Measurements from ENCODE around the gene CFAP100. TPM values are rescaled to one million over a fixed set of nuclear protein-coding genes. Genes with fewer than 3 reads are reported as not detected.

Gene CFAP100
- total and polyA plus RNA-seq, 12 donors, result not detected

DNA sequence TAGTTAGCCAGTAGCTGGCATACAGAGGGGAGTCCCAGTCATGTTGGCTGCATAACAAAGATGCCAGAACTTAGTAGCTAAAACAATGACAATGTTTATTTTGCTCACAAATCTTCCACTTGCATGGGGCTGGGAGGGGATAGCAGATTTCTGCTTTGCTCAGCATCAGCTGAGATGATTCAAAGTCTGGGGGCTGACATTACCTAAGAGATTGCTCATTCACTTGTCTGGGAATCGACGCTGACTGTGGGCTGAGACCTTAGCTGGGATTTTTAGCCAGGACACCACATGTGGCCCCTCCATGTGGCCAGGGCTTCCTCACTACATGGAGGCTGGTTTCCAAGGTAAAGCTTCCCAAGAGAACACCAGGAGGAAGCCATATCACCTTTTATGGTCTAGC, 12.7 kb upstream of the CFAP100 start:
- DNase-seq, result no peak
- Histone ChIP-seq H3K9me3 (peaks cover 0 to 4% (median 0%) of the 10 kb centered on the region in 11 donors), H3K27me3 (peaks cover 0 to 12% (median 0%) of the 10 kb centered on the region in 7 donors), H3K36me3 (no peaks in the 10 kb centered on the region), H3K27ac (no peak overlapping the region), H3K4me3 (no peak overlapping the region), H3K4me1 (no peaks in the 10 kb centered on the region)
- intact Hi-C loops (cut with DNase I), result no loop called here
- 15 to 32% methylated on average over 2 of the region's 2 CpGs for WGBS, 2 donors
- no peak for ATAC-seq
- TF ChIP-seq, protein P1, sequence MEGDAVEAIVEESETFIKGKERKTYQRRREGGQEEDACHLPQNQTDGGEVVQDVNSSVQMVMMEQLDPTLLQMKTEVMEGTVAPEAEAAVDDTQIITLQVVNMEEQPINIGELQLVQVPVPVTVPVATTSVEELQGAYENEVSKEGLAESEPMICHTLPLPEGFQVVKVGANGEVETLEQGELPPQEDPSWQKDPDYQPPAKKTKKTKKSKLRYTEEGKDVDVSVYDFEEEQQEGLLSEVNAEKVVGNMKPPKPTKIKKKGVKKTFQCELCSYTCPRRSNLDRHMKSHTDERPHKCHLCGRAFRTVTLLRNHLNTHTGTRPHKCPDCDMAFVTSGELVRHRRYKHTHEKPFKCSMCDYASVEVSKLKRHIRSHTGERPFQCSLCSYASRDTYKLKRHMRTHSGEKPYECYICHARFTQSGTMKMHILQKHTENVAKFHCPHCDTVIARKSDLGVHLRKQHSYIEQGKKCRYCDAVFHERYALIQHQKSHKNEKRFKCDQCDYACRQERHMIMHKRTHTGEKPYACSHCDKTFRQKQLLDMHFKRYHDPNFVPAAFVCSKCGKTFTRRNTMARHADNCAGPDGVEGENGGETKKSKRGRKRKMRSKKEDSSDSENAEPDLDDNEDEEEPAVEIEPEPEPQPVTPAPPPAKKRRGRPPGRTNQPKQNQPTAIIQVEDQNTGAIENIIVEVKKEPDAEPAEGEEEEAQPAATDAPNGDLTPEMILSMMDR (IDR thresholded peaks at IDR 0.05), result no peak

DNA sequence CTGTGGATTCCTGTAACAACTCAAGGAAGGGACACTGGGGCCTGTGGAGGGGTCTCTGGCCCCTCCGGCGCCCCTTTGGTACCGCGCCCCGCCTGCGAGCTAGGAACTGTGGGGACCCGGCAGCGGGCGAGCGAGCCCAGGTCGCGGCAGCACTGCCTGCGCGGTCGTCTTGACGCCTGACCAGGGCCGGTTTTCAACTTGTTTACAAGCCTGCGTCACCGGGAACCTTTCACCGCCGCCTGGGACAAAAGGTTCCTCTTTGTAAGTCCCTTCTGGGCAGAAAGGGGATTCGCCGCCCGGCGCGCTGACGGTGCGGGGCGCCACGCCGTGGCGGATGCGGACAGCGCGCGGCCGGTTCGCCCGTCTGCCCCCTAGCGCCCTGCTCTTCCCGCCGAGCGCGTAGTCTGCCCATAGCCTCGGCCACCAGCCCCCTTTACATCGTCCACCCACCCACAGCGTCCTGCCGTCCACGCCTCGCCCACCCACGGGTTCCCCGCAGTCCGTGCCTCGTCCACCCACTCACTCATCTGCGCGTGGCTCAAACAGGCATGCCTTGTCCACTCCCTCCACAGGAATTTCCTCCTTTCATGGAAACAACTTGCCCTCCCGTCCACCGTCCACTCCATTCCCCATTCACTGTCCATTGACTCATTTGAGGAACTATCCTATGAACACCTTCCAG, 5.5 kb upstream of the CFAP100 start:
- Histone ChIP-seq H3K9me3 (no peaks in the 10 kb centered on the region), H3K36me3 (no peaks in the 10 kb centered on the region), H3K27me3 (peaks cover 0 to 23% (median 4%) of the 10 kb centered on the region in 7 donors), H3K4me3 (peak overlapping the region; percentile 11 to 64 (median 49)), H3K4me1 (peaks cover 0 to 11% (median 5%) of the 10 kb centered on the region in 9 donors), H3K27ac (peak overlapping the region; percentile 28 to 87 (median 79))
- peak; percentile 85 to 90 for DNase-seq
- intact Hi-C loops (cut with DNase I), result loop anchor here in 9 of 10 donors (1.0 to 5.0 kb wide), 12 partner anchors 32 to 255 kb away; partner anchors contain the start of gene KLF15 (in 3 of the 9)
- TF ChIP-seq, protein P1 (IDR thresholded peaks at IDR 0.05), result peak; percentile 89 to 100 (median 97)
- WGBS, 2 donors, result 1 to 4% methylated on average over 51 to 58 of the region's 58 CpGs
- peak; percentile 94 to 98 (median 96) for ATAC-seq

DNA sequence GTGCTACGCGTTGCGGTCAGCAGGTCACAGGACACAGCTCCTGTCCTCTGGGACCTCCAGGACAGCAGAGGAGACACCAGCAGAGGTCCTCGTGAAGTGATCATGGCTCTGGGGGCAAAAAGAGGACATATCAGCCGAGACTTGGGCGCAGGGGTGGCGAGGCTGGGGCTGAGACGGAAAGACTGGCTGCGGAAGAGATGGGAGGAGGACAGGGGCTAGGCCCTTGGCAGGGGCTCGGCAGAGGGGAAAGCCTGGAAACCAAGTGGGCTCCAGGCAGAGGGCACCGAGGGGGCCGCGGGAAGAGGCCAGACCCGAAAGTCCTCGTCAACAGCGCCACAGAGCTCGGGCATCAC, 4.9 kb upstream of the CFAP100 start:
- intact Hi-C loops (cut with DNase I), result loop anchor here (1.0 to 10.0 kb wide), 14 partner anchors 33 to 257 kb away; partner anchors contain the start of gene KLF15 (in 3 of the 10)

DNA sequence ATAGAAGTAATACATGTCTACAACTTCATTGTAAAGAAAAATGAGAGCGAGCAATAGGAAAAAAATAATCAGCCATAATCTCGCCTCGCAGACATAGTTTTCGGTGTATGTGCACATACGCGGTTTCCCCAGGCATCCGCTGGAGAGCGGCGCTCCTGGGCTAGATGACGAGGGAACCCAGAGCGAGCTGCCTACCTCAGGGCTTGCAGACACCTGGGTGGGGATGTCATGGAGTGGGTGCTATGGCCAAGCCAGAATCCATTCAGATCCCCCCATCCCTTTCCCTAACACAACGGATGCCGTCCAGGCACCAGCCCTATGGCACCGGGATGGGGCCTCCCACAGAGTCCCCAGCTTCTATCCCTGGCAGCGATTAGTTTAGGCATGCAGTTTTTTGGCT, 4.5 kb upstream of the CFAP100 start:
- ATAC-seq (no peak), DNase-seq (no peak)
- peaks cover 0 to 20% (median 9%) of the 10 kb centered on the region in 9 donors for H3K4me1 ChIP-seq
- intact Hi-C loops (cut with DNase I), result loop anchor here in 4 of 10 donors (5.0 to 10.0 kb wide), 4 partner anchors 75 to 258 kb away; no protein-coding TSS in a partner anchor
- H3K27me3 ChIP-seq, result peaks cover 0 to 33% (median 9%) of the 10 kb centered on the region in 7 donors
- TF ChIP-seq, protein P1 (IDR thresholded peaks at IDR 0.05), result no peak
- no peak overlapping the region for H3K27ac ChIP-seq
- H3K36me3 ChIP-seq, result no peaks in the 10 kb centered on the region
- 89 to 91% methylated on average over 15 of the region's 15 CpGs for WGBS, 2 donors
- H3K4me3 ChIP-seq, result no peak overlapping the region
- H3K9me3 ChIP-seq, result no peaks in the 10 kb centered on the region

More for the DNA sequence above, 4.9 kb upstream of the CFAP100 start:
- 70 to 72% methylated on average over 17 of the region's 17 CpGs for WGBS, 2 donors
- H3K9me3 ChIP-seq, result no peaks in the 10 kb centered on the region
- ATAC-seq (peak in 4 of 8 donors; percentile 5 to 33 (median 10)), DNase-seq (no peak)
- no peak overlapping the region for H3K27ac ChIP-seq
- H3K36me3 ChIP-seq, result no peaks in the 10 kb centered on the region
- TF ChIP-seq, protein P1 (IDR thresholded peaks at IDR 0.05), result no peak
- H3K4me1 ChIP-seq, result peaks cover 0 to 16% (median 5%) of the 10 kb centered on the region in 9 donors
- peaks cover 0 to 28% (median 8%) of the 10 kb centered on the region in 7 donors for H3K27me3 ChIP-seq
- H3K4me3 ChIP-seq, result peak overlapping the region in 2 of 10 donors; percentile 59 to 64
